Measurements from ENCODE around the gene PPHLN1.

The PPHLN1 gene

DNA sequence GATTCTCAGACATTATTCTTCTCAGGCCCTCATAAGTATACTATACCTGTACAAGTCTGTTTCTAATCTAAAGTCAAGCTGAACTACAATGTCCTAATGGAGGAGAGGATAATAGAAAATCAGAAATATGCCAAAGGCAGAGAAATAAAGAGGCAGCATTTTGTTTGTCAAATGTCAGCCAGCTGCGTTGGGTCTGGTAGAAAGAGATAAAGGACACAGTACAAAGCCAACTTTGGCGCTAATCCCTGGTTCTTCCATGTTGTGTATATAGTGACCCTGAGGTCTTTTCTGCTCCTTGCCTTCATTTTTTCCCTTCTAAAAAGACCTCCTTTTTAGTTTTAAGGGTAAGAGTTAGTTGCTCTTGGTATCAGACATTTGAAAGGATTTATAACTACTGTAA, 160.4 kb downstream of the PPHLN1 start:
- no peak for DNase-seq

DNA sequence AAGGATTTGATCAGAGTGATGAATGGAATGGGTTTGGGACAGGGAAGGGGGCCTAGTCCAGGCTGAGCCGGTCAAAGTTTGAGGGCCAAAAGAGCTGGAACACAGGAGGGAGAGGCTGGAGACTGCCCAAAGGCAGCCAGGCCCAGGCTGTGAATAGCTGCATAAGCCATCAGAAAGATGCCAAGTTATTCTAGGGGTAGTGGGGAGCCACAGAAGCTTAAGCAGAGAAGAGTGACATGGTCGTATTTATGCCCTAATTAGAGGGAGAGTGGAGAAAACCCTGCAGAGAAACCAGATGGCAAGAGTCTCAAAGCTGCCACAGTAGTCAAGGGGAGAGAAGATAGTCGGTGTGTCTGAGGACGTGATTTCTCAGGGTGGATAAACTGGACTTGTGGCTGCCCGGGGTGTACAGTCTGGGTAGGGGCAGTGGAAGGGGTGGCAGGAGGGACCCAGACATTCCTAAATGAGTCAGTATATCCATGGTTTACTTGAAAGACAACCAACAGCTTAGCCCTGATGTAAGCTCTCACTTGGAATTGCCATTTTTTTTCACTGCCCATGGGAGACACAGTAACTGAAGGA, 164.4 kb downstream of the PPHLN1 start:
- DNase-seq: no peak

Data from stimulated activated CD4-positive, alpha-beta T cell treated with anti-CD3 and anti-CD28 coated beads, Interleukin-4, amount 100 ng/mL, for 24 hours (primary cell).